Measurements from ENCODE around the gene ARHGEF18.

GRCh38 chr19:7376151-7376852, 27.6 kb downstream of the ARHGEF18 start:
- TF ChIP-seq, protein P1, sequence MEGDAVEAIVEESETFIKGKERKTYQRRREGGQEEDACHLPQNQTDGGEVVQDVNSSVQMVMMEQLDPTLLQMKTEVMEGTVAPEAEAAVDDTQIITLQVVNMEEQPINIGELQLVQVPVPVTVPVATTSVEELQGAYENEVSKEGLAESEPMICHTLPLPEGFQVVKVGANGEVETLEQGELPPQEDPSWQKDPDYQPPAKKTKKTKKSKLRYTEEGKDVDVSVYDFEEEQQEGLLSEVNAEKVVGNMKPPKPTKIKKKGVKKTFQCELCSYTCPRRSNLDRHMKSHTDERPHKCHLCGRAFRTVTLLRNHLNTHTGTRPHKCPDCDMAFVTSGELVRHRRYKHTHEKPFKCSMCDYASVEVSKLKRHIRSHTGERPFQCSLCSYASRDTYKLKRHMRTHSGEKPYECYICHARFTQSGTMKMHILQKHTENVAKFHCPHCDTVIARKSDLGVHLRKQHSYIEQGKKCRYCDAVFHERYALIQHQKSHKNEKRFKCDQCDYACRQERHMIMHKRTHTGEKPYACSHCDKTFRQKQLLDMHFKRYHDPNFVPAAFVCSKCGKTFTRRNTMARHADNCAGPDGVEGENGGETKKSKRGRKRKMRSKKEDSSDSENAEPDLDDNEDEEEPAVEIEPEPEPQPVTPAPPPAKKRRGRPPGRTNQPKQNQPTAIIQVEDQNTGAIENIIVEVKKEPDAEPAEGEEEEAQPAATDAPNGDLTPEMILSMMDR (IDR thresholded peaks at IDR 0.05) = no peak
- no peak for TF ChIP-seq POLR2A (IDR thresholded peaks at IDR 0.05)
